H1 (cell line): ENCODE data around the gene TAF1B.

Source experiments
- POLR2A ChIP-seq, 2 experiments: IDR thresholded peaks; 1 replicate in 1 of 2; 2 replicates in 1 of 2; pipeline ENCODE4 v1.6.1; 2011; ENCODE audit warnings: low read depth in 2 of 2, low read length in 2 of 2, mild to moderate bottlenecking in 2 of 2; ENCODE audit errors: control extremely low read depth in 1 of 2
- POLR2AphosphoS5 ChIP-seq: IDR thresholded peaks from 2 replicates; pipeline ENCODE4 v1.6.1; 2011; ENCODE audit warnings: low read depth, low read length
- TF ChIP-seq, protein P1 (sequence below), 3 experiments: IDR thresholded peaks; 1 replicate in 2 of 3; 2 replicates in 1 of 3; pipeline versions ENCODE4 v1.5.1 to v1.6.1; 2011; ENCODE audit warnings: low read length in 3 of 3, mild to moderate bottlenecking in 3 of 3, inconsistent platforms in 2 of 3, low read depth in 1 of 3, moderate library complexity in 1 of 3; ENCODE audit not compliant: insufficient read depth in 1 of 3; ENCODE audit errors: control extremely low read depth in 1 of 3

DNA sequence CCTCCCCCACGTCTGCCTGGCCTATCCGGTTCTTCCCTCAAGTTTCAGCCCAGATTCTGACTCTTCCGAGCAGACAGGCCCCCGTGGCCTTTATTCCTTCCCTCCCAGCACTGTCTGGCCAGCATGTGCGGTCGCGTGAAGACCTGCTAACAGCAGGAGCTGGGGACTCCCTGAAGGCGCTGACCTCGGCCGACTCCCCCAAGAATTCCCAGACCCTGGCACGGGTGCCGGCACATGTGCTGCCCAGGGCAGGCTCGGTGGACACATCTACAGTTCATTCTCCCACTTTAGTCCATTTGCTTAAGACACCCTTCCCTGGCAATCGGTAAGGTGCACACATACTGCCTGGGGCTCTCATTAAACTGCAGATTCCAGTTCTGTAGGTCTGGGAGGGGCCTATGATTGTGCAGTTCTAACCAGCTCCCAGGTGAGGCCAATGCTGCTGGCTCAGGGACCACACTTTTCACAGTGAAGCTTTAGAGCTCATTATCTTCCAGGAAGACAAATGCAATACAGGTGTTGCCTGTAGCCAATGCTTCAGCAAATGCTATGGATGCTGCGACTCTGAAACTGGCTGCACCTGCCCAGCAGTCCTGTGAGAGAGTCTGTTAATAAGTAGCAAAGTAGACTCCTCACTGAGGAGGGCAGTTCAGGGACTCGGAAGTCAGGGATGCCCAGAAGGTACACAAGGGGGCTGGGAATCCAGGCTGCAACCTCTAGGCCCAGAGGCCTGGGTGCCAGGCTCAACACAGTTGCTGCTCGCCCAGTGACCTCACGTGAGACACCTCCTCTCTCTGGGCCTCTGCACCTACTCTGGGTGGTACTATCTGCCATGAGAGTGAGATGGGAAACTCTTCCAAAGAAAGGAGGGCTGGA lies 45.4 kb upstream of the TAF1B start:
- TF ChIP-seq, protein P1, sequence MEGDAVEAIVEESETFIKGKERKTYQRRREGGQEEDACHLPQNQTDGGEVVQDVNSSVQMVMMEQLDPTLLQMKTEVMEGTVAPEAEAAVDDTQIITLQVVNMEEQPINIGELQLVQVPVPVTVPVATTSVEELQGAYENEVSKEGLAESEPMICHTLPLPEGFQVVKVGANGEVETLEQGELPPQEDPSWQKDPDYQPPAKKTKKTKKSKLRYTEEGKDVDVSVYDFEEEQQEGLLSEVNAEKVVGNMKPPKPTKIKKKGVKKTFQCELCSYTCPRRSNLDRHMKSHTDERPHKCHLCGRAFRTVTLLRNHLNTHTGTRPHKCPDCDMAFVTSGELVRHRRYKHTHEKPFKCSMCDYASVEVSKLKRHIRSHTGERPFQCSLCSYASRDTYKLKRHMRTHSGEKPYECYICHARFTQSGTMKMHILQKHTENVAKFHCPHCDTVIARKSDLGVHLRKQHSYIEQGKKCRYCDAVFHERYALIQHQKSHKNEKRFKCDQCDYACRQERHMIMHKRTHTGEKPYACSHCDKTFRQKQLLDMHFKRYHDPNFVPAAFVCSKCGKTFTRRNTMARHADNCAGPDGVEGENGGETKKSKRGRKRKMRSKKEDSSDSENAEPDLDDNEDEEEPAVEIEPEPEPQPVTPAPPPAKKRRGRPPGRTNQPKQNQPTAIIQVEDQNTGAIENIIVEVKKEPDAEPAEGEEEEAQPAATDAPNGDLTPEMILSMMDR (IDR thresholded peaks at IDR 0.05; ENCODE audit: control extremely low read depth in 1 of 3, insufficient read depth in 1 of 3, low read depth in 1 of 3, low read length in 3 of 3), result no peak
- TF ChIP-seq POLR2AphosphoS5 (no peak), POLR2A (IDR thresholded peaks at IDR 0.05; ENCODE audit: control extremely low read depth in 1 of 2, low read depth in 2 of 2, low read length in 2 of 2) (no peak)
